NCI-H69 (cell line): Measurements from ENCODE around the gene PTPN21.

Source experiments
- DNase-seq: peaks from one replicate; lab custom pipeline; 2025; lab: John Stamatoyannopoulos, UW

Gene PTPN21

GRCh38 chr14:88470542-88471440 lies 84.0 kb downstream of the PTPN21 start:
- peak; percentile 53 for DNase-seq

GRCh38 chr14:88468406-88468805 lies 86.4 kb downstream of the PTPN21 start:
- peak; percentile 54 for DNase-seq

GRCh38 chr14:88463318-88463717 lies 91.5 kb downstream of the PTPN21 start:
- DNase-seq, result peak; percentile 47

- DNase-seq, result no peak
These were observed 99.9 kb downstream of the PTPN21 start for GRCh38 chr14:88454886-88455285.

GRCh38 chr14:88452231-88452630 lies 102.6 kb downstream of the PTPN21 start:
- DNase-seq, result no peak

- DNase-seq, result no peak
These were observed 115.7 kb downstream of the PTPN21 start for GRCh38 chr14:88439088-88439487.

GRCh38 chr14:88437658-88438057 lies 117.1 kb downstream of the PTPN21 start:
- peak; percentile 20 for DNase-seq

GRCh38 chr14:88430976-88431375 lies 123.8 kb downstream of the PTPN21 start:
- DNase-seq, result no peak

- no peak for DNase-seq
These were observed 128.5 kb downstream of the PTPN21 start for GRCh38 chr14:88426271-88426670.

- no peak for DNase-seq
These were observed 130.2 kb downstream of the PTPN21 start for GRCh38 chr14:88424573-88424972.

GRCh38 chr14:88422919-88423650 lies 131.7 kb downstream of the PTPN21 start:
- DNase-seq, result no peak

GRCh38 chr14:88422047-88422446 lies 132.8 kb downstream of the PTPN21 start:
- no peak for DNase-seq

- no peak for DNase-seq
These were observed 133.5 kb downstream of the PTPN21 start for GRCh38 chr14:88421286-88421685.

GRCh38 chr14:88420187-88420586 lies 134.6 kb downstream of the PTPN21 start:
- DNase-seq, result no peak

GRCh38 chr14:88417594-88417993 lies 137.2 kb downstream of the PTPN21 start:
- DNase-seq, result peak; percentile 52
